Hepatocyte (in vitro differentiated cells): ENCODE measurements around the gene DOC2B. TPM values are rescaled to one million over a fixed set of nuclear protein-coding genes. Genes with fewer than 3 reads are reported as not detected.
A peak's percentile ranks its signal among the peaks of the same experiment; 100 is the strongest.

Experiments used
- DNase-seq: peaks from one replicate; pipeline ENCODE4 v3.0.0-alpha.2; 2016; ENCODE audit warnings: low spot score
- H2AFZ ChIP-seq: fragments of 200-600 bp; sonication (generic); 2 replicates; pipeline ENCODE4 v1.6.0; 2016; ENCODE audit warnings: antibody characterized with exemption, mild to moderate bottlenecking
- H3K27ac ChIP-seq: fragments of 200-600 bp; sonication (generic); 2 replicates; pipeline ENCODE4 v1.5.1; 2016; ENCODE audit warnings: mild to moderate bottlenecking
- H3K27me3 ChIP-seq: fragments of 200-600 bp; sonication (generic); 2 replicates; pipeline ENCODE4 v1.6.1; 2016
- H3K36me3 ChIP-seq: fragments of 200-600 bp; sonication (generic); replicated peaks from 2 replicates; pipeline ENCODE4 v1.5.1; 2016; ENCODE audit warnings: low read depth; ENCODE audit not compliant: insufficient read depth
- H3K4me1 ChIP-seq: fragments of 200-600 bp; sonication (generic); 2 replicates; pipeline ENCODE4 v1.5.1; 2016; ENCODE audit warnings: mild to moderate bottlenecking, moderate library complexity; ENCODE audit not compliant: insufficient read depth
- H3K4me2 ChIP-seq: fragments of 200-600 bp; sonication (generic); 2 replicates; pipeline ENCODE4 v1.6.0; 2016
- H3K4me3 ChIP-seq: fragments of 200-600 bp; sonication (generic); 2 replicates; pipeline ENCODE4 v1.5.1; 2016; ENCODE audit warnings: mild to moderate bottlenecking
- H3K79me2 ChIP-seq: fragments of 200-600 bp; sonication (generic); 2 replicates; pipeline ENCODE4 v1.6.0; 2017; ENCODE audit warnings: mild to moderate bottlenecking
- H3K9me2 ChIP-seq: fragments of 200-600 bp; sonication (generic); replicated peaks from 2 replicates; pipeline ENCODE4 v1.6.0; 2017; ENCODE audit warnings: mild to moderate bottlenecking; ENCODE audit not compliant: insufficient read depth
- H3K9me3 ChIP-seq: fragments of 200-600 bp; sonication (generic); 2 replicates; pipeline ENCODE4 v1.5.1; 2016; ENCODE audit warnings: low read depth, mild to moderate bottlenecking
- H4K20me1 ChIP-seq: fragments of 200-600 bp; sonication (generic); 2 replicates; pipeline ENCODE4 v1.6.0; 2016; ENCODE audit warnings: mild to moderate bottlenecking; ENCODE audit not compliant: insufficient read depth, poor library complexity, severe bottlenecking
- CTCF ChIP-seq: fragments of 200-600 bp; sonication (generic); IDR thresholded peaks from 2 replicates; pipeline ENCODE4 v1.5.1; 2016; ENCODE audit warnings: antibody characterized with exemption, mild to moderate bottlenecking; ENCODE audit not compliant: poor library complexity
- EZH2 ChIP-seq: fragments of 200-600 bp; sonication (generic); IDR thresholded peaks from 2 replicates; pipeline ENCODE4 v1.6.1; 2016; ENCODE audit warnings: antibody characterized with exemption, mild to moderate bottlenecking, borderline replicate concordance
- EZH2phosphoT487 ChIP-seq: fragments of 200-600 bp; sonication (generic); IDR thresholded peaks from one replicate; pipeline ENCODE4 v1.6.1; 2018; ENCODE audit warnings: antibody characterized with exemption, mild to moderate bottlenecking, low read depth, moderate library complexity; ENCODE audit not compliant: unreplicated experiment, severe bottlenecking
- WGBS: methylation state at CpG from one replicate; pipeline ENCODE4 v1.1.6; 2016; ENCODE audit warnings: low lambda C conversion rate; ENCODE audit errors: missing lambda C conversion rate; 5-methylcytosine and 5-hydroxymethylcytosine counted together
- polyA plus RNA-seq: library from polyadenylated mRNA; unstranded; fragments of >200 nt; fragmentation: Nextera tagmentation; extraction: Ambion mirVana; gene quantifications from 2 replicates; pipeline ENCODE4 v1.2.1, GENCODE V29; 2016
- total RNA-seq: library from RNA; depleted of rRNA; stranded (reverse); fragments of >200 nt; gene quantifications from 2 replicates; pipeline ENCODE4 v1.2.3, GENCODE V29; 2014

Gene DOC2B
- total and polyA plus RNA-seq, 2 experiments from 2014 or later, result 0.59 to 1.6 TPM

GRCh38 chr17:182050-182751 lies 751 bp upstream of the DOC2B start:
- peaks cover 16% of the 10 kb centered on the region for H3K4me1 ChIP-seq
- H3K27me3 ChIP-seq, result peaks cover 81% of the 10 kb centered on the region
- peak overlapping the region; percentile 68 for H3K4me2 ChIP-seq
- H3K79me2 ChIP-seq, result no peaks in the 10 kb centered on the region
- DNase-seq, result peak; percentile 56
- 62% methylated on average over 18 of the region's 18 CpGs for WGBS
- no peaks in the 10 kb centered on the region for H3K36me3 ChIP-seq
- no peaks in the 10 kb centered on the region for H3K9me3 ChIP-seq
- H3K9me2 ChIP-seq, result no peaks in the 10 kb centered on the region
- H3K4me3 ChIP-seq, result no peak overlapping the region
- no peak overlapping the region for H2AFZ ChIP-seq
- no peak for TF ChIP-seq EZH2phosphoT487
- no peak for TF ChIP-seq CTCF
- TF ChIP-seq EZH2, result no peak
- no peaks in the 10 kb centered on the region for H4K20me1 ChIP-seq
- no peak overlapping the region for H3K27ac ChIP-seq

GRCh38 chr17:180381-181244 lies 837 bp downstream of the DOC2B start:
- Histone ChIP-seq H3K9me2 (no peaks in the 10 kb centered on the region), H3K4me2 (peak overlapping the region; percentile 92), H3K4me1 (peaks cover 16% of the 10 kb centered on the region), H3K27ac (no peak overlapping the region), H3K79me2 (no peaks in the 10 kb centered on the region), H3K36me3 (no peaks in the 10 kb centered on the region), H4K20me1 (no peaks in the 10 kb centered on the region), H3K27me3 (peaks cover 75% of the 10 kb centered on the region), H3K9me3 (no peaks in the 10 kb centered on the region), H2AFZ (peak overlapping the region; percentile 40), H3K4me3 (peak overlapping the region; percentile 55)
- 7% methylated on average over 3 of the region's 112 CpGs for WGBS
- peak; percentile 34 for DNase-seq
- peak; percentile 74 for TF ChIP-seq EZH2
- no peak for TF ChIP-seq EZH2phosphoT487

- DNase-seq, result no peak
- Histone ChIP-seq H4K20me1 (no peaks in the 10 kb centered on the region), H3K4me3 (peak overlapping the region; percentile 55), H2AFZ (peak overlapping the region; percentile 40), H3K9me2 (no peaks in the 10 kb centered on the region), H3K36me3 (no peaks in the 10 kb centered on the region), H3K9me3 (no peaks in the 10 kb centered on the region), H3K27ac (no peak overlapping the region), H3K4me1 (peaks cover 16% of the 10 kb centered on the region), H3K79me2 (no peaks in the 10 kb centered on the region), H3K27me3 (peaks cover 70% of the 10 kb centered on the region), H3K4me2 (peak overlapping the region; percentile 92)
- WGBS, result 25% methylated on average over 26 of the region's 32 CpGs
- TF ChIP-seq CTCF (no peak), EZH2 (no peak), EZH2phosphoT487 (no peak)
Observed at GRCh38 chr17:179781-180380, 1.6 kb downstream of the DOC2B start.
